Measurements from ENCODE around the gene SH3RF3. TPM values are rescaled to one million over a fixed set of nuclear protein-coding genes. Genes with fewer than 3 reads are reported as not detected.

Gene SH3RF3
- total RNA-seq, 2 donors from 2014 or later = 1.3 to 2.5 TPM

DNA sequence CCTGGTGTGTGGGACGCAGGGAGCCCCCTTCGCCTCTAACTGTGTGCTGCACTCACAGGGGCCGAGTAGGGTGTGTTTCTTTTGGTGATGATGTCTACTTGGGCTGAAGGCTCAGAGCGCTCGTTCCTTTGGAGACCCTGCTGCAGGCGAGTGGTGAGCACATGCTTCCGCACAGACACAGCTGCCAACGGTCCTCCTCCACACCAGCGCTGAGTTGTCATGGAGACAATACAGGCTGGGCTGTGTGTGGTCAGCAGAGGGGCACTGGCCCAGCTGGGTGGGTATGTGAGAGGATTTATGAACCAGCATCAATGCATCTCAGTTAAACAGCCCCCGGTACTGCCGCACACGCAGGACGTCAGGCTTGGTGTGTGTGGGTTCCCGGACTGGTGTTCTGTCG is 143.5 kb downstream of the SH3RF3 start:
- TF ChIP-seq, protein P1, sequence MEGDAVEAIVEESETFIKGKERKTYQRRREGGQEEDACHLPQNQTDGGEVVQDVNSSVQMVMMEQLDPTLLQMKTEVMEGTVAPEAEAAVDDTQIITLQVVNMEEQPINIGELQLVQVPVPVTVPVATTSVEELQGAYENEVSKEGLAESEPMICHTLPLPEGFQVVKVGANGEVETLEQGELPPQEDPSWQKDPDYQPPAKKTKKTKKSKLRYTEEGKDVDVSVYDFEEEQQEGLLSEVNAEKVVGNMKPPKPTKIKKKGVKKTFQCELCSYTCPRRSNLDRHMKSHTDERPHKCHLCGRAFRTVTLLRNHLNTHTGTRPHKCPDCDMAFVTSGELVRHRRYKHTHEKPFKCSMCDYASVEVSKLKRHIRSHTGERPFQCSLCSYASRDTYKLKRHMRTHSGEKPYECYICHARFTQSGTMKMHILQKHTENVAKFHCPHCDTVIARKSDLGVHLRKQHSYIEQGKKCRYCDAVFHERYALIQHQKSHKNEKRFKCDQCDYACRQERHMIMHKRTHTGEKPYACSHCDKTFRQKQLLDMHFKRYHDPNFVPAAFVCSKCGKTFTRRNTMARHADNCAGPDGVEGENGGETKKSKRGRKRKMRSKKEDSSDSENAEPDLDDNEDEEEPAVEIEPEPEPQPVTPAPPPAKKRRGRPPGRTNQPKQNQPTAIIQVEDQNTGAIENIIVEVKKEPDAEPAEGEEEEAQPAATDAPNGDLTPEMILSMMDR (IDR thresholded peaks at IDR 0.05) = no peak
- H3K9ac ChIP-seq (ENCODE audit: low read depth in 2 of 2, low read length in 2 of 2) = no peak overlapping the region
- no peaks in the 10 kb centered on the region for H3K9me3 ChIP-seq
- H3K4me1 ChIP-seq = no peaks in the 10 kb centered on the region
- H3K27ac ChIP-seq = no peak overlapping the region
- intact Hi-C loops (cut with DNase I) = no loop called here
- no peaks in the 10 kb centered on the region for H3K27me3 ChIP-seq
- no peak for DNase-seq
- no peak overlapping the region for H3K4me3 ChIP-seq
- no peaks in the 10 kb centered on the region for H3K36me3 ChIP-seq

GRCh38 chr2:109275120-109276012 is 146.4 kb downstream of the SH3RF3 start:
- Histone ChIP-seq H3K9ac (ENCODE audit: low read depth in 2 of 2, low read length in 2 of 2) (no peak overlapping the region), H3K27me3 (no peaks in the 10 kb centered on the region), H3K4me1 (no peaks in the 10 kb centered on the region), H3K36me3 (no peaks in the 10 kb centered on the region), H3K4me3 (no peak overlapping the region), H3K27ac (no peak overlapping the region), H3K9me3 (no peaks in the 10 kb centered on the region)
- TF ChIP-seq, protein P1 (IDR thresholded peaks at IDR 0.05) = no peak
- no peak for DNase-seq
- intact Hi-C loops (cut with DNase I) = no loop called here

DNA sequence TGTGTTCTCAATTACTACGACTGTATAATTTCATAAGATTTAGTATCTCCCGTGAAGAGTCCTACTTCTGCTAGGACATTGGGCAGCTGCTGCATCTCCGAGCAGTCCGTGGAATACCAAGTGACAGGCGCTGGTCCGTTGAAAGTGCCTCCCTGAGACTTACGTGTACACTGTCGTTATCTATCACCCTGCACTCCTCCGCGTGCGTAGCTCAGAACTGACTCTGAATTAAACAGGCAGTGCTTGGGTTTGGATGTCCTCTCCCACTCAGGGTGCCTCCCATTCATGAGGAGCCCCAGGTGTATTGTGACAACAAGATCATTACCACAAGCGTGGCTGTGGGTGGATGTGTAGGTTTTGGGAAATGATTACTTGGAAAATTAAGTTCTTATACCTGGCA is 148.4 kb downstream of the SH3RF3 start:
- H3K4me1 ChIP-seq = no peaks in the 10 kb centered on the region
- no peak overlapping the region for H3K9ac ChIP-seq (ENCODE audit: low read depth in 2 of 2, low read length in 2 of 2)
- H3K9me3 ChIP-seq = no peaks in the 10 kb centered on the region
- no peak overlapping the region for H3K27ac ChIP-seq
- no peaks in the 10 kb centered on the region for H3K27me3 ChIP-seq
- TF ChIP-seq, protein P1 (IDR thresholded peaks at IDR 0.05) = no peak
- no peak overlapping the region for H3K4me3 ChIP-seq
- intact Hi-C loops (cut with DNase I) = no loop called here
- DNase-seq = no peak
- no peaks in the 10 kb centered on the region for H3K36me3 ChIP-seq

- intact Hi-C loops (cut with DNase I) = no loop called here
- Histone ChIP-seq H3K9ac (ENCODE audit: low read depth in 2 of 2, low read length in 2 of 2) (no peak overlapping the region), H3K4me1 (no peaks in the 10 kb centered on the region), H3K36me3 (no peaks in the 10 kb centered on the region), H3K9me3 (no peaks in the 10 kb centered on the region), H3K27ac (no peak overlapping the region), H3K27me3 (no peaks in the 10 kb centered on the region), H3K4me3 (no peak overlapping the region)
- TF ChIP-seq, protein P1 (IDR thresholded peaks at IDR 0.05) = no peak
- DNase-seq = no peak
Measured at GRCh38 chr2:109279243-109279860, 150.3 kb downstream of the SH3RF3 start.

- H3K4me1 ChIP-seq = no peaks in the 10 kb centered on the region
- H3K27me3 ChIP-seq = no peaks in the 10 kb centered on the region
- no peak overlapping the region for H3K9ac ChIP-seq (ENCODE audit: low read depth in 2 of 2, low read length in 2 of 2)
- no peaks in the 10 kb centered on the region for H3K36me3 ChIP-seq
- H3K4me3 ChIP-seq = no peak overlapping the region
- intact Hi-C loops (cut with DNase I) = loop anchor here (10.0 kb wide), 1 partner anchor 224 kb away; no protein-coding TSS in a partner anchor
- TF ChIP-seq, protein P1 (IDR thresholded peaks at IDR 0.05) = no peak
- no peak overlapping the region for H3K27ac ChIP-seq
- DNase-seq = no peak
- H3K9me3 ChIP-seq = no peaks in the 10 kb centered on the region
Measured at GRCh38 chr2:109280804-109281203, 151.8 kb downstream of the SH3RF3 start.
